GM10248 (cell line): ENCODE data around the gene MDN1.

Experiments used
- CTCF ChIA-PET: fragments of 300-600 bp; sonication (Branson Sonifier 250); formaldehyde crosslinking; extraction: SDS; loops from one replicate; lab custom pipeline; 2021; ENCODE audit warnings: antibody characterized with exemption; lab: Yijun Ruan, JAX
- POLR2A ChIA-PET: fragments of 350-650 bp; sonication (Branson Sonifier 250); formaldehyde crosslinking; extraction: SDS; loops from one replicate; lab custom pipeline; 2020; ENCODE audit warnings: antibody characterized with exemption; lab: Yijun Ruan, JAX
- DNase-seq: peaks from one replicate; pipeline ENCODE4 v3.0.0; 2012; ENCODE audit errors: extremely low spot score
- CTCF ChIP-seq: IDR thresholded peaks from 2 replicates; pipeline ENCODE4 v1.5.1; 2012; ENCODE audit warnings: mild to moderate bottlenecking, low read depth; ENCODE audit errors: extremely low read depth, missing control alignments, control extremely low read depth

MDN1 gene

GRCh38 chr6:89799096-89799495, 20.5 kb downstream of the MDN1 start:
- ChIA-PET POLR2A (no interaction called here), CTCF (interaction anchor here (1.1 to 2.9 kb wide), 5 partner anchors 9 to 160 kb away, joined by 3 to 14 read pairs (median 4); partner anchors contain the start of gene LYRM2)
- no peak for TF ChIP-seq CTCF
- no peak for DNase-seq

- POLR2A ChIA-PET: no interaction called here
- no peak for DNase-seq
- no peak for TF ChIP-seq CTCF
Observed at GRCh38 chr6:89797317-89797716, 22.3 kb downstream of the MDN1 start.

GRCh38 chr6:89794324-89794723, 25.3 kb downstream of the MDN1 start:
- ChIA-PET CTCF (interaction anchor here (0.9 to 3.0 kb wide), 2 partner anchors 12 to 20 kb away, joined by 4 to 10 read pairs; no protein-coding TSS in a partner anchor), POLR2A (no interaction called here)
- DNase-seq: no peak
- no peak for TF ChIP-seq CTCF

More at GRCh38 chr6:89797317-89797716, 22.3 kb downstream of the MDN1 start:
- CTCF ChIA-PET: interaction anchor here (2.9 kb wide), 1 partner anchor 11 kb away, joined by 14 read pairs; no protein-coding TSS in a partner anchor

- ChIA-PET POLR2A (no interaction called here), CTCF (interaction anchor here (0.6 to 3.0 kb wide), 9 partner anchors 10 to 744 kb away, joined by 3 to 11 read pairs (median 4); no protein-coding TSS in a partner anchor)
- DNase-seq: no peak
- no peak for TF ChIP-seq CTCF
Observed at GRCh38 chr6:89793586-89793985, 26.0 kb downstream of the MDN1 start.

GRCh38 chr6:89792881-89793280, 26.7 kb downstream of the MDN1 start:
- DNase-seq: peak; percentile 53
- CTCF ChIA-PET: interaction anchor here (0.6 to 3.0 kb wide), 10 partner anchors 11 to 810 kb away, joined by 3 to 11 read pairs (median 4); no protein-coding TSS in a partner anchor
- POLR2A ChIA-PET: no interaction called here

GRCh38 chr6:89790403-89790802, 29.2 kb downstream of the MDN1 start:
- ChIA-PET CTCF (interaction anchor here (0.8 to 1.4 kb wide), 3 partner anchors 11 to 90 kb away, joined by 3 to 4 read pairs (median 3); no protein-coding TSS in a partner anchor), POLR2A (no interaction called here)
- TF ChIP-seq CTCF: no peak
- no peak for DNase-seq

More at GRCh38 chr6:89792881-89793280, 26.7 kb downstream of the MDN1 start:
- TF ChIP-seq CTCF: peak; percentile 44
